Activated T-helper 17 cell treated with anti-CD3 and anti-CD28 coated beads, Interleukin-2, amount 50 U/mL, for 72 hours (primary cell): ENCODE results near the gene LRPAP1. TPM values are rescaled to one million over a fixed set of nuclear protein-coding genes. Genes with fewer than 3 reads are reported as not detected.
"Not testable (repeated sequence)": the region's sequence is repeated elsewhere in the genome, so short reads cannot be mapped to it uniquely, and the experiment has no call there.

Source experiments
- ATAC-seq: fragments of 150-1000 bp; cut with Tn5 transposase; replicated peaks from 2 replicates; pipeline ENCODE4 v1.10.0; 2021; ENCODE audit warnings: mild to moderate bottlenecking, moderate library complexity
- H3K27ac Mint-ChIP-seq: one replicate; pipeline ENCODE4 v1.8.0; 2022; ENCODE audit warnings: mixed read lengths
- H3K27me3 Mint-ChIP-seq: one replicate; pipeline ENCODE4 v1.8.0; 2022; ENCODE audit warnings: mixed read lengths
- H3K36me3 Mint-ChIP-seq: one replicate; pipeline ENCODE4 v1.8.0; 2022; ENCODE audit warnings: low read depth, mild to moderate bottlenecking, mixed read lengths
- H3K4me1 Mint-ChIP-seq: one replicate; pipeline ENCODE4 v1.8.0; 2022; ENCODE audit warnings: mixed read lengths
- H3K4me3 Mint-ChIP-seq: one replicate; pipeline ENCODE4 v1.8.0; 2022; ENCODE audit warnings: mild to moderate bottlenecking, mixed read lengths
- H3K9me3 Mint-ChIP-seq: one replicate; pipeline ENCODE4 v1.8.0; 2022; ENCODE audit warnings: mixed read lengths
- total RNA-seq, 2 donors: library from RNA; stranded (reverse); gene quantifications; one replicate each; pipeline ENCODE4 v1.2.3, GENCODE V29; 2022

The LRPAP1 gene
- total RNA-seq, 2 donors from 2014 or later, result 46.9 to 67.5 TPM

GRCh38 chr4:3570923-3571322, 38.7 kb upstream of the LRPAP1 start:
- not testable (repeated sequence) for H3K27me3 Mint-ChIP-seq, H3K36me3 Mint-ChIP-seq, H3K27ac Mint-ChIP-seq, ATAC-seq, H3K4me3 Mint-ChIP-seq, H3K9me3 Mint-ChIP-seq, H3K4me1 Mint-ChIP-seq

GRCh38 chr4:3569611-3570010, 37.4 kb upstream of the LRPAP1 start:
- ATAC-seq, H3K27ac Mint-ChIP-seq, H3K27me3 Mint-ChIP-seq, H3K9me3 Mint-ChIP-seq, H3K4me3 Mint-ChIP-seq, H3K4me1 Mint-ChIP-seq, H3K36me3 Mint-ChIP-seq: not testable (repeated sequence)

GRCh38 chr4:3566701-3567100, 34.5 kb upstream of the LRPAP1 start:
- H3K4me3 Mint-ChIP-seq, H3K27me3 Mint-ChIP-seq, ATAC-seq, H3K27ac Mint-ChIP-seq, H3K36me3 Mint-ChIP-seq, H3K4me1 Mint-ChIP-seq, H3K9me3 Mint-ChIP-seq: not testable (repeated sequence)

- H3K4me1 Mint-ChIP-seq, H3K9me3 Mint-ChIP-seq, H3K27me3 Mint-ChIP-seq, H3K4me3 Mint-ChIP-seq, ATAC-seq, H3K27ac Mint-ChIP-seq, H3K36me3 Mint-ChIP-seq: not testable (repeated sequence)
Measured at GRCh38 chr4:3566301-3566700, 34.1 kb upstream of the LRPAP1 start.

- H3K27ac Mint-ChIP-seq, H3K27me3 Mint-ChIP-seq: not testable (repeated sequence)
Measured at GRCh38 chr4:3564948-3565347, 32.7 kb upstream of the LRPAP1 start.

GRCh38 chr4:3563403-3563802, 31.2 kb upstream of the LRPAP1 start:
- H3K4me1 Mint-ChIP-seq, result no peaks in the 10 kb centered on the region
- no peak overlapping the region for H3K27ac Mint-ChIP-seq
- H3K4me3 Mint-ChIP-seq, result no peak overlapping the region
- H3K9me3 Mint-ChIP-seq, result no peaks in the 10 kb centered on the region
- no peak for ATAC-seq
- peaks cover 4% of the 10 kb centered on the region for H3K27me3 Mint-ChIP-seq
- H3K36me3 Mint-ChIP-seq, result no peaks in the 10 kb centered on the region

More at GRCh38 chr4:3564948-3565347, 32.7 kb upstream of the LRPAP1 start:
- not testable (repeated sequence) for ATAC-seq, H3K4me1 Mint-ChIP-seq, H3K4me3 Mint-ChIP-seq, H3K36me3 Mint-ChIP-seq, H3K9me3 Mint-ChIP-seq

- not testable (repeated sequence) for H3K4me1 Mint-ChIP-seq, H3K4me3 Mint-ChIP-seq, H3K36me3 Mint-ChIP-seq, H3K27ac Mint-ChIP-seq, ATAC-seq, H3K27me3 Mint-ChIP-seq, H3K9me3 Mint-ChIP-seq
Measured at GRCh38 chr4:3562127-3562526, 29.9 kb upstream of the LRPAP1 start.

- H3K27me3 Mint-ChIP-seq, H3K9me3 Mint-ChIP-seq, ATAC-seq, H3K4me1 Mint-ChIP-seq, H3K4me3 Mint-ChIP-seq, H3K36me3 Mint-ChIP-seq, H3K27ac Mint-ChIP-seq: not testable (repeated sequence)
Measured at GRCh38 chr4:3560465-3560864, 28.2 kb upstream of the LRPAP1 start.

GRCh38 chr4:3559381-3560290, 27.4 kb upstream of the LRPAP1 start:
- H3K4me1 Mint-ChIP-seq, H3K27me3 Mint-ChIP-seq, ATAC-seq, H3K27ac Mint-ChIP-seq, H3K9me3 Mint-ChIP-seq, H3K36me3 Mint-ChIP-seq, H3K4me3 Mint-ChIP-seq: not testable (repeated sequence)

GRCh38 chr4:3558514-3558836, 26.3 kb upstream of the LRPAP1 start:
- not testable (repeated sequence) for H3K36me3 Mint-ChIP-seq, H3K4me1 Mint-ChIP-seq, H3K27ac Mint-ChIP-seq, ATAC-seq, H3K4me3 Mint-ChIP-seq, H3K9me3 Mint-ChIP-seq, H3K27me3 Mint-ChIP-seq

- H3K27ac Mint-ChIP-seq, H3K9me3 Mint-ChIP-seq: not testable (repeated sequence)
Measured at GRCh38 chr4:3557676-3558513, 25.7 kb upstream of the LRPAP1 start.

GRCh38 chr4:3557088-3557492, 24.9 kb upstream of the LRPAP1 start:
- H3K9me3 Mint-ChIP-seq, ATAC-seq, H3K27me3 Mint-ChIP-seq, H3K4me3 Mint-ChIP-seq, H3K27ac Mint-ChIP-seq, H3K36me3 Mint-ChIP-seq, H3K4me1 Mint-ChIP-seq: not testable (repeated sequence)

More at GRCh38 chr4:3557676-3558513, 25.7 kb upstream of the LRPAP1 start:
- H3K4me3 Mint-ChIP-seq, H3K36me3 Mint-ChIP-seq, H3K27me3 Mint-ChIP-seq, ATAC-seq, H3K4me1 Mint-ChIP-seq: not testable (repeated sequence)

GRCh38 chr4:3556244-3556867, 24.1 kb upstream of the LRPAP1 start:
- ATAC-seq, H3K27ac Mint-ChIP-seq, H3K4me3 Mint-ChIP-seq: not testable (repeated sequence)

GRCh38 chr4:3555459-3556070, 23.3 kb upstream of the LRPAP1 start:
- H3K27me3 Mint-ChIP-seq, H3K4me3 Mint-ChIP-seq, H3K9me3 Mint-ChIP-seq, ATAC-seq, H3K36me3 Mint-ChIP-seq, H3K27ac Mint-ChIP-seq, H3K4me1 Mint-ChIP-seq: not testable (repeated sequence)

More at GRCh38 chr4:3556244-3556867, 24.1 kb upstream of the LRPAP1 start:
- H3K4me1 Mint-ChIP-seq, H3K36me3 Mint-ChIP-seq, H3K9me3 Mint-ChIP-seq, H3K27me3 Mint-ChIP-seq: not testable (repeated sequence)
